CD4-positive, alpha-beta T cell treated with Interleukin-10 for 1 hour (primary cell): Measurements from ENCODE around the gene ADAMTS6.
"Not testable (repeated sequence)": the region's sequence is repeated elsewhere in the genome, so short reads cannot be mapped to it uniquely, and the experiment has no call there.

Experiments used
- DNase-seq: peaks from one replicate; pipeline ENCODE4 v3.0.0-alpha.2; 2020

Gene ADAMTS6, protein sequence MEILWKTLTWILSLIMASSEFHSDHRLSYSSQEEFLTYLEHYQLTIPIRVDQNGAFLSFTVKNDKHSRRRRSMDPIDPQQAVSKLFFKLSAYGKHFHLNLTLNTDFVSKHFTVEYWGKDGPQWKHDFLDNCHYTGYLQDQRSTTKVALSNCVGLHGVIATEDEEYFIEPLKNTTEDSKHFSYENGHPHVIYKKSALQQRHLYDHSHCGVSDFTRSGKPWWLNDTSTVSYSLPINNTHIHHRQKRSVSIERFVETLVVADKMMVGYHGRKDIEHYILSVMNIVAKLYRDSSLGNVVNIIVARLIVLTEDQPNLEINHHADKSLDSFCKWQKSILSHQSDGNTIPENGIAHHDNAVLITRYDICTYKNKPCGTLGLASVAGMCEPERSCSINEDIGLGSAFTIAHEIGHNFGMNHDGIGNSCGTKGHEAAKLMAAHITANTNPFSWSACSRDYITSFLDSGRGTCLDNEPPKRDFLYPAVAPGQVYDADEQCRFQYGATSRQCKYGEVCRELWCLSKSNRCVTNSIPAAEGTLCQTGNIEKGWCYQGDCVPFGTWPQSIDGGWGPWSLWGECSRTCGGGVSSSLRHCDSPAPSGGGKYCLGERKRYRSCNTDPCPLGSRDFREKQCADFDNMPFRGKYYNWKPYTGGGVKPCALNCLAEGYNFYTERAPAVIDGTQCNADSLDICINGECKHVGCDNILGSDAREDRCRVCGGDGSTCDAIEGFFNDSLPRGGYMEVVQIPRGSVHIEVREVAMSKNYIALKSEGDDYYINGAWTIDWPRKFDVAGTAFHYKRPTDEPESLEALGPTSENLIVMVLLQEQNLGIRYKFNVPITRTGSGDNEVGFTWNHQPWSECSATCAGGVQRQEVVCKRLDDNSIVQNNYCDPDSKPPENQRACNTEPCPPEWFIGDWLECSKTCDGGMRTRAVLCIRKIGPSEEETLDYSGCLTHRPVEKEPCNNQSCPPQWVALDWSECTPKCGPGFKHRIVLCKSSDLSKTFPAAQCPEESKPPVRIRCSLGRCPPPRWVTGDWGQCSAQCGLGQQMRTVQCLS (N-terminal part only)

DNA sequence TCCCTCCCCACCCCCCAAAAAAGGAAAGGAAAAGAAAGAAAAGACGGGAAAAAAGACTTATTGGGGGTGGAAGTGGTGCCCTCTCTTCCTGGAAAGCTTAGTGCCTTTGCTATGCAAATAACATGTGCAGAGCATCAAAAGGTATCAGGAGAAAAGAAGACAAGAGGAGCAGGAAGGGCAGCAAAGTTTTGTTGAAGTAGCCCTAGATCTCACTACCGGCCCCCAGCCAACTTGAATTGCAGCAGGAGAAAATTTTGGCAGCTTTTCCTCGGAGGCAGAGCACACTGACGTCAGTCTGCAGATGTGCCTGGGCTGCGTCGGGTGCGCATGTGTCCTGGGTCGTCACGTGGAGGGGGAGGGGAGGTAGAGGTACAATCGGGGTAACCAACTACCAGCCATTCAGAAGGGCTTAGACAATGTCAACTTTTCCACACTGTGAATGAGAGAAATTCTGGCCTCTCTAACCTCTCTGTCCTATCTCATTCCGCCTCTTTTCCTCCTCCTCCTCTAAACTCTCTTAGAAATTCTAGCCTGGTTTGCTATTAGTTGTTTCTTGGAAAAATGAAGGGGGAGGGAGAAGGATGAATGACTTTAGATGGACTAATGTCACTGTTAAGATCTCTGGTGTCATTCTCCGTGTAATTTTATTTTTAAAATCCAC, at the start of gene ADAMTS6:
Gene ADAMTS6 (minus strand): TSS at position 286 of the 661 bp plus-strand sequence. CDS start 8,247 bp downstream, outside the sequence.
- peak; percentile 81 for DNase-seq

- DNase-seq = no peak
Observed at GRCh38 chr5:65530904-65531303, 49.2 kb upstream of the ADAMTS6 start.

- DNase-seq = no peak
Observed at GRCh38 chr5:65525726-65526125, 44.0 kb upstream of the ADAMTS6 start.

- no peak for DNase-seq
Observed at GRCh38 chr5:65512170-65512937, 30.6 kb upstream of the ADAMTS6 start.

DNA sequence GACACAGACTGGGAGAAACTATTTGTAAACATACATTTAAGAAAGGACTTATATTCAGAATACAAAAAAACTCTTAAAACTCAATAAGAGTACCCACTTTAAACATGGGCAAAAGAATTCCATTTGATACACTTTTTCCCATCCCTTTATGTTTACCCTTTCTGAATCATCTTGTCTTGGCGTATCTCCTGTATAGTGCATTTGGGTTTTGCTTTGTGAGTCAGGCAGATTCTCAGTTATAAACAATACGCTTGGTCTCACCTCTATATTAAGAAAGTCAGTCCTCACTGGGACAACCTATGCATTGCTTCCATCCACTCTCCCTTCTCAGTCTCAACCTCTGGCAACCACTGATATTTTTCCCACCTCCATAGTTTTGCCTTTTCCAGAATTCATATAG, 27.3 kb upstream of the ADAMTS6 start:
- DNase-seq = no peak

DNA sequence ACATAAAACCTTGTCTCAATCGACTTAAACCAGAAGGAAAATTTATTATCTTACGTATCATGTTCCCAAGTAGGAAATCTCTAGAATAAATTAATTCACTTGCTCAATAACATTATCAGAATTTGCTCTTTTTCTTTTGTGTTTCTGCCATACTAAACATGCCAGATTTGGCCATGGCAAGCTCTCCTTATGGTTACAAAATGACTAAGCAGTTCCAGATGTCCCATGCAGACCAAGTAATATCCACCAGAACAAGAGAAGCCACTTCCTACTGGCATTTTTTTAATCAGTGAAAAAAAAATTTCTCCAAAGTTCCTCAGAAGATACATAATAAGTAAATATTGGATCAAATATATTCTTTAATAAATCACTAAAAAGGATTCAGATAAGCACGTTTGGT, 25.2 kb upstream of the ADAMTS6 start:
- no peak for DNase-seq

- DNase-seq = no peak
Observed at GRCh38 chr5:65489119-65489518, 7.4 kb upstream of the ADAMTS6 start.

DNA sequence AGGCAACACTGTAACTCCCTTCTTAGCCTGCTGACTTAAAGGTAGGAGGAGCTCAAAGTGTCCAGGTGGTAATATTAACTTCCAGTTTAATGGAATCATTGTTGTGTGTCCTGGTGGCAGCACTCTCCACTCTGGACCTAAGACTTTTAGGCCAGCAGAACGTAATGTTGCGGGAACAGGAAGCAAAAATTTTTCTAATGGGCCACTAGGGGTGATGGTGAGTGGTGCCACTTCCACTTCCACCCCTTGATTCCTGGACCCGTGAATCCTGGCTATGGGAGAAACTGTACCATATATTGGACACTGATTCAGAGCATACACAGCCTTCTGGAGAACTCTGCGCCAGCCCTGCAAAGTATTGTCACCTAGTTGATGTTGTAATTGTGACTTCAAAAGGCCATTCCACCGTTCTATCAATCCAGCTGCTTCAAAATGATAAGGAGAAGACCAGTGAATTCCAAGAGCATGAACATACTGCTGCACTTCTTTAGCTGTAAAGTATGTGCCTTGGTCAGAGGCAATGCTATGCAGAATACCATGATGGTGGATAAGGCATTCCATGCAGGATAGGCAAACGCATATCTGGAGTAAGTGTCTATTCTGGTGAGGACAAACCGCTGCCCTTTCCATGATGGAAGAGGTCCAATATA, 6.4 kb upstream of the ADAMTS6 start:
- DNase-seq = not testable (repeated sequence)

- not testable (repeated sequence) for DNase-seq
Observed at GRCh38 chr5:65486803-65487202, 5.1 kb upstream of the ADAMTS6 start.

GRCh38 chr5:65485405-65485804, 3.7 kb upstream of the ADAMTS6 start:
- DNase-seq = no peak

GRCh38 chr5:65483546-65484346, 2.0 kb upstream of the ADAMTS6 start:
- peak; percentile 71 for DNase-seq

GRCh38 chr5:65482736-65483545, 1.2 kb upstream of the ADAMTS6 start:
- DNase-seq = peak; percentile 39

- peak; percentile 8 for DNase-seq
Observed at GRCh38 chr5:65482296-65482735, 596 bp upstream of the ADAMTS6 start.

- no peak for DNase-seq
Observed at GRCh38 chr5:65481171-65481581, 544 bp downstream of the ADAMTS6 start.

GRCh38 chr5:65480306-65480865, 1.3 kb downstream of the ADAMTS6 start:
- DNase-seq = peak; percentile 18

- no peak for DNase-seq
Observed at GRCh38 chr5:65479527-65479926, 2.2 kb downstream of the ADAMTS6 start.

GRCh38 chr5:65478336-65478735, 3.4 kb downstream of the ADAMTS6 start:
- no peak for DNase-seq

DNA sequence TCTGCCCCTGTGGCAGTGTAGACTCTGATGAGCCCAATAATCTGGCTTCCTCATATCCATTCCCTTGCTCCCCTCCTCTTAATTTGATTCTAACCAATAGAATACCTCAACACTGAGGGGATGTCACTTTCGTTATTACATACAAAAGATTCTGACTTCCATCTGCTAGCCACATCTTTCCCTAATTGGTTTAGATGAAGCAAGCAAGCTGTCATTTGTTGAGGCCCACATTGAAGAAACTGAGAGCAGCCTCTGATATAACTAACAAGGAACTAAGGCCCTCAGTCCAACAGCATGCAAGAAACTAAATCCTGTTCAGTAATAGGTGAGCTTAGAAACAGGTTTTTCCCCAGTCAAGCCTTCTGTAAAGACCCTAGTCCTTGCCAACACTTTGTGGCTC, 5.8 kb downstream of the ADAMTS6 start:
- DNase-seq = no peak

GRCh38 chr5:65475336-65475735, 6.4 kb downstream of the ADAMTS6 start:
- DNase-seq = no peak
